HEK293 (cell line): ENCODE data around the gene NUBPL.
"Not testable (repeated sequence)": the region's sequence is repeated elsewhere in the genome, so short reads cannot be mapped to it uniquely, and the experiment has no call there.

ENCODE experiments used
- CTCF ChIA-PET: fragments of 350-600 bp; formaldehyde crosslinking; extraction: SDS; loops from one replicate; lab custom pipeline; 2021; ENCODE audit warnings: antibody characterized with exemption; lab: Yijun Ruan, JAX
- POLR2A ChIA-PET: fragments of 300-600 bp; formaldehyde crosslinking; extraction: SDS; loops from one replicate; lab custom pipeline; 2020; ENCODE audit warnings: antibody characterized with exemption, inconsistent platforms; lab: Yijun Ruan, JAX
- H3K27ac ChIP-seq: fragments of 200-500 bp; sonication (Bioruptor generic); 2 replicates; pipeline ENCODE4 v1.5.1; 2014; ENCODE audit warnings: low read depth, low read length, control low read depth, inconsistent platforms; ENCODE audit errors: extremely low read depth
- H3K36me3 ChIP-seq, 2 experiments: fragments of 200-500 bp in 1 of 2; sonication (Bioruptor generic) in 1 of 2; 1 replicate in 1 of 2; 2 replicates in 1 of 2; pipeline ENCODE4 v1.5.1; 2014 to 2017; ENCODE audit warnings: inconsistent platforms in 2 of 2, low read length in 2 of 2; ENCODE audit not compliant: control insufficient read depth in 2 of 2, insufficient read depth in 1 of 2
- H3K4me1 ChIP-seq: fragments of 200-500 bp; sonication (Bioruptor generic); 2 replicates; pipeline ENCODE4 v1.5.1; 2014; ENCODE audit warnings: mild to moderate bottlenecking, low read length, inconsistent platforms; ENCODE audit not compliant: control insufficient read depth, insufficient read depth
- H3K4me3 ChIP-seq: 2 replicates; pipeline ENCODE4 v1.5.1; 2011; ENCODE audit warnings: low read depth, mild to moderate bottlenecking, control low read depth, low read length, moderate library complexity
- H3K9me3 ChIP-seq: fragments of 200-500 bp; sonication (Bioruptor generic); 2 replicates; pipeline ENCODE4 v1.5.1; 2014; ENCODE audit warnings: low read depth, low read length, inconsistent platforms; ENCODE audit not compliant: control insufficient read depth, insufficient read depth
- ELK4 ChIP-seq: IDR thresholded peaks from 2 replicates; pipeline ENCODE4 v1.6.1; 2011; ENCODE audit warnings: mild to moderate bottlenecking, low read depth, low read length, borderline replicate concordance
- HOXA7 ChIP-seq: sonication (generic); formaldehyde crosslinking; IDR thresholded peaks from 2 replicates; pipeline ENCODE4 v1.8.1; 2022; ENCODE audit warnings: missing genetic modification reagents, borderline replicate concordance
- MZF1 ChIP-seq: fragments of 450-650 bp; formaldehyde crosslinking; IDR thresholded peaks from 2 replicates; pipeline ENCODE4 v1.5.1; 2017; ENCODE audit warnings: missing biosample characterization, missing genetic modification characterization, borderline replicate concordance
- SCRT2 ChIP-seq: fragments of 450-650 bp; formaldehyde crosslinking; IDR thresholded peaks from 2 replicates; pipeline ENCODE4 v1.5.1; 2016; ENCODE audit warnings: missing biosample characterization, missing genetic modification characterization
- SP3 ChIP-seq: fragments of 450-650 bp; formaldehyde crosslinking; IDR thresholded peaks from 2 replicates; pipeline ENCODE4 v1.5.1; 2016; ENCODE audit warnings: missing biosample characterization, missing genetic modification characterization
- SP7 ChIP-seq: fragments of 450-650 bp; formaldehyde crosslinking; IDR thresholded peaks from 2 replicates; pipeline ENCODE4 v1.5.1; 2016; ENCODE audit warnings: missing biosample characterization, missing genetic modification characterization
- ZBTB1 ChIP-seq: fragments of 450-650 bp; formaldehyde crosslinking; IDR thresholded peaks from 2 replicates; pipeline ENCODE4 v1.5.1; 2016; ENCODE audit warnings: missing biosample characterization, missing genetic modification characterization
- ZIC2 ChIP-seq: fragments of 450-650 bp; formaldehyde crosslinking; IDR thresholded peaks from 2 replicates; pipeline ENCODE4 v1.5.1; 2016; ENCODE audit warnings: missing biosample characterization, missing genetic modification characterization
- ZNF146 ChIP-seq: fragments of 450-650 bp; formaldehyde crosslinking; IDR thresholded peaks from 2 replicates; pipeline ENCODE4 v1.5.1; 2016; ENCODE audit warnings: missing biosample characterization, missing genetic modification characterization
- ZNF16 ChIP-seq: fragments of 450-650 bp; formaldehyde crosslinking; IDR thresholded peaks from 2 replicates; pipeline ENCODE4 v1.5.1; 2016; ENCODE audit warnings: low read depth, missing biosample characterization, missing genetic modification characterization
- ZNF223 ChIP-seq: fragments of 450-650 bp; formaldehyde crosslinking; IDR thresholded peaks from 2 replicates; pipeline ENCODE4 v1.5.1; 2016; ENCODE audit warnings: missing biosample characterization, missing genetic modification characterization
- ZNF366 ChIP-seq: fragments of 450-650 bp; formaldehyde crosslinking; conservative IDR thresholded peaks from 2 replicates; pipeline ENCODE4 v1.5.1; 2016; ENCODE audit warnings: missing biosample characterization, missing genetic modification characterization
- ZNF48 ChIP-seq: fragments of 450-650 bp; formaldehyde crosslinking; IDR thresholded peaks from 2 replicates; pipeline ENCODE4 v1.5.1; 2016; ENCODE audit warnings: missing biosample characterization, missing genetic modification characterization
- ZNF513 ChIP-seq: fragments of 450-650 bp; IDR thresholded peaks from 2 replicates; pipeline ENCODE4 v1.5.1; 2018; ENCODE audit warnings: missing biosample characterization, missing genetic modification characterization
- ZNF561 ChIP-seq: fragments of 450-650 bp; IDR thresholded peaks from 2 replicates; pipeline ENCODE4 v1.5.1; 2018; ENCODE audit warnings: missing biosample characterization, missing genetic modification characterization, borderline replicate concordance
- ZNF660 ChIP-seq: fragments of 450-650 bp; IDR thresholded peaks from 2 replicates; pipeline ENCODE4 v1.5.1; 2018; ENCODE audit warnings: missing biosample characterization, mild to moderate bottlenecking, missing genetic modification characterization
- ZNF707 ChIP-seq: fragments of 450-650 bp; formaldehyde crosslinking; IDR thresholded peaks from 2 replicates; pipeline ENCODE4 v1.5.1; 2016; ENCODE audit warnings: missing biosample characterization, missing genetic modification characterization
- ZNF76 ChIP-seq: fragments of 450-650 bp; formaldehyde crosslinking; IDR thresholded peaks from 2 replicates; pipeline ENCODE4; 2016; ENCODE audit warnings: low read depth, missing biosample characterization, missing genetic modification characterization, borderline replicate concordance
- ZNF791 ChIP-seq: fragments of 450-650 bp; formaldehyde crosslinking; IDR thresholded peaks from 2 replicates; pipeline ENCODE4 v1.5.1; 2016; ENCODE audit warnings: missing biosample characterization, missing genetic modification characterization
- ZNF843 ChIP-seq: fragments of 450-650 bp; formaldehyde crosslinking; IDR thresholded peaks from 2 replicates; pipeline ENCODE4 v1.5.1; 2016; ENCODE audit warnings: missing biosample characterization, missing genetic modification characterization
- TF ChIP-seq, protein P1 (sequence below): fragments of 450-650 bp; formaldehyde crosslinking; IDR thresholded peaks from 2 replicates; pipeline ENCODE4 v1.5.1; 2016; ENCODE audit warnings: missing biosample characterization, missing genetic modification characterization
- TF ChIP-seq, protein P2 (sequence below): fragments of 450-650 bp; formaldehyde crosslinking; IDR thresholded peaks from 2 replicates; pipeline ENCODE4; 2016; ENCODE audit warnings: missing biosample characterization, missing genetic modification characterization

The NUBPL gene

DNA sequence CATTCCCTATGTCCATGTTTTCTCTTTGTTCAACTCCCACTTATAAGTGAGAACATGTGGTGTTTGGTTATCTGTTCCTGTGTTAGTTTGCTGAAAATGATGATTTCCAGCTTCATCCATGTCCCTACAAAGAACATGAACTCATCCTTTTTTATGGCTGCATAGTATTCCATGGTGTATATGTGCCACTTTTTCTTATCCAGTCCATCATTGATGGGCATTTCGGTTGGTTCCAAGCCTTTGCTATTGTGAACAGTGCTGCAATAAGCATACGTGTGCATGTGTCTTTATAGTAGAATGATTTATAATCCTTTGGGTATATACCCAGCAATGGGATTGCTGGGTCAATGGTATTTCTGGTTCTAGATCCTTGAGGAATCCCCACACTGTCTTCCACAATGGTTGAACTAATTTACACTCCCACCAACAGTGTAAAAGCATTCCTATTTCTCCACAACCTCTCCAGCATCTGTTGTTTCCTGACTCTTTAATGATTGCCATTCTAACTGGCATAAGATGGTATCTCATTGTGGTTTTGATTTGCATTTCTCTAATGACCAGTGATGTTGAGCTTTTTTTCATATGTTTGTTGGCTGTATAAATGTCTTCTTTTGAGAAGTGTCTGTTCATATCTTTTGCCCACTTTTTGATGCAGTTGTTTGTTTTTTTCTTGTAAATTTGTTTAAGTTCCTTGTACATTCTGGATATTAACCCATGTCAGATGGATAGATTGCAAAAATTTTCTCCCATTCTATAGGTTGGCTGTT lies 252.7 kb downstream of the NUBPL start:
- CTCF ChIA-PET: interaction anchor here (0.6 kb wide), 1 partner anchor 38 kb away, joined by 3 read pairs; no protein-coding TSS in a partner anchor
- H3K4me3 ChIP-seq, H3K36me3 ChIP-seq, H3K4me1 ChIP-seq, H3K9me3 ChIP-seq, POLR2A ChIA-PET, H3K27ac ChIP-seq: not testable (repeated sequence)
- TF ChIP-seq ZNF146 (tag by site-specific recombination): 0 out of 2 replicates have a peak, but pooled peaks have one; percentile 31

- H3K36me3 ChIP-seq: no peaks in the 10 kb centered on the region
- POLR2A ChIA-PET: no interaction called here
- no peaks in the 10 kb centered on the region for H3K9me3 ChIP-seq
- H3K4me1 ChIP-seq: no peaks in the 10 kb centered on the region
- TF ChIP-seq ZNF843 (tag by site-specific recombination) (no peak), ZNF660 (tag by site-specific recombination) (no peak), ZNF16 (tag by site-specific recombination) (no peak), MZF1 (tag by site-specific recombination) (no peak), ZNF223 (tag by site-specific recombination) (no peak), SP3 (tag by site-specific recombination) (no peak), ZNF561 (tag by site-specific recombination) (no peak), ZBTB1 (tag by site-specific recombination) (no peak), SCRT2 (no peak), ZIC2 (tag by site-specific recombination) (no peak), SP7 (no peak)
- TF ChIP-seq, protein P1, sequence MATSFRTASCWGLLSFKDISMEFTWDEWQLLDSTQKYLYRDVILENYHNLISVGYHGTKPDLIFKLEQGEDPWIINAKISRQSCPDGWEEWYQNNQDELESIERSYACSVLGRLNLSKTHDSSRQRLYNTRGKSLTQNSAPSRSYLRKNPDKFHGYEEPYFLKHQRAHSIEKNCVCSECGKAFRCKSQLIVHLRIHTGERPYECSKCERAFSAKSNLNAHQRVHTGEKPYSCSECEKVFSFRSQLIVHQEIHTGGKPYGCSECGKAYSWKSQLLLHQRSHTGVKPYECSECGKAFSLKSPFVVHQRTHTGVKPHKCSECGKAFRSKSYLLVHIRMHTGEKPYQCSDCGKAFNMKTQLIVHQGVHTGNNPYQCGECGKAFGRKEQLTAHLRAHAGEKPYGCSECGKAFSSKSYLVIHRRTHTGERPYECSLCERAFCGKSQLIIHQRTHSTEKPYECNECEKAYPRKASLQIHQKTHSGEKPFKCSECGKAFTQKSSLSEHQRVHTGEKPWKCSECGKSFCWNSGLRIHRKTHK (tag by site-specific recombination): no peak
- TF ChIP-seq, protein P2, sequence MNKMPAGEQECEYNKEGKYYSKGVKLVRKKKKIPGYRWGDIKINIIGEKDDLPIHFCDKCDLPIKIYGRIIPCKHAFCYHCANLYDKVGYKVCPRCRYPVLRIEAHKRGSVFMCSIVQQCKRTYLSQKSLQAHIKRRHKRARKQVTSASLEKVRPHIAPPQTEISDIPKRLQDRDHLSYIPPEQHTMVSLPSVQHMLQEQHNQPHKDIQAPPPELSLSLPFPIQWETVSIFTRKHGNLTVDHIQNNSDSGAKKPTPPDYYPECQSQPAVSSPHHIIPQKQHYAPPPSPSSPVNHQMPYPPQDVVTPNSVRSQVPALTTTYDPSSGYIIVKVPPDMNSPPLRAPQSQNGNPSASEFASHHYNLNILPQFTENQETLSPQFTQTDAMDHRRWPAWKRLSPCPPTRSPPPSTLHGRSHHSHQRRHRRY (tag by site-specific recombination): no peak
- no peak overlapping the region for H3K27ac ChIP-seq
- CTCF ChIA-PET: no interaction called here
- no peak overlapping the region for H3K4me3 ChIP-seq
These were observed 258.1 kb downstream of the NUBPL start for GRCh38 chr14:31819281-31819680.

DNA sequence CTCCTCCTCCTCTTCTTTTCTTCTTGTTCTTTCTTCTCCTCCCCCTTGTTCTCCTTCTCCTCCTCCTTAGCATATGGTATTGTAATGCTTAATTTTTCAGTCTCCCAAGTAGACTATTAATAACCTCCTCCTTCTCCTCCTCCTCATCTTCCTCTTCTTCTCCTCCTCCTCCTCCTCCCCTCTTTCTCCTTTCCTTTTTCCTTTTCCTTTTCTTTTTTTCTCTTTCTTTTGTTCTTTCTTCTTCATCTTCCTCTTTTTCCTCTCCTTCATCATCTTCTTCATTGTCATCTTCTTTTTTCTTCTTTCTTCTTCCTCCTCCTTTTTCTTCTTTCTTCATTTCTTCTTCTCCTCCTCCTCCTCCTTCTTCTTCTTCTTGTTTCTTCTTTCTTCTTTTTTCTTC lies 264.3 kb downstream of the NUBPL start:
- ChIA-PET POLR2A (no interaction called here), CTCF (no interaction called here)
- H3K9me3 ChIP-seq: no peaks in the 10 kb centered on the region
- no peak overlapping the region for H3K27ac ChIP-seq
- TF ChIP-seq ZNF707 (tag by site-specific recombination) (no peak), ZNF513 (tag by site-specific recombination) (peak; percentile 92), ELK4 (no peak), HOXA7 (CRISPR knock-in tag) (no peak), ZNF791 (tag by site-specific recombination) (no peak), ZNF76 (tag by site-specific recombination) (no peak), ZNF366 (tag by site-specific recombination) (peak; percentile 52; the same call in 1 of the 2 replicates), ZNF48 (tag by site-specific recombination) (no peak)
- no peaks in the 10 kb centered on the region for H3K36me3 ChIP-seq
- no peak overlapping the region for H3K4me3 ChIP-seq
- H3K4me1 ChIP-seq: peaks cover 3% of the 10 kb centered on the region
